T-helper 2 cell treated with Interferon-gamma antibody and Interleukin-4, amounts not matched to agents 100 ng/mL and 5 ng/mL, for 36 hours (primary cell): Measurements from ENCODE around the gene OR52N1. TPM values are rescaled to one million over a fixed set of nuclear protein-coding genes. Genes with fewer than 3 reads are reported as not detected.

ENCODE experiments used
- intact Hi-C: fragments of 100-400 bp; cut with micrococcal nuclease; formaldehyde crosslinking; loops from one replicate; pipeline ENCODE4 v1.15.1; 2023
- total RNA-seq: library from RNA; stranded (reverse); gene quantifications from 2 replicates; pipeline ENCODE4 v1.2.3, GENCODE V29; 2022

Gene OR52N1
- total RNA-seq, result 0.23 TPM in 1 of 2 replicates, not detected in the other

GRCh38 chr11:5791165-5791564, at the start of gene OR52N1:
Gene OR52N1 (minus strand): TSS chr11:5791265. CDS start chr11:5788816, 2,449 bp downstream.
- intact Hi-C loops, result no loop called here

DNA sequence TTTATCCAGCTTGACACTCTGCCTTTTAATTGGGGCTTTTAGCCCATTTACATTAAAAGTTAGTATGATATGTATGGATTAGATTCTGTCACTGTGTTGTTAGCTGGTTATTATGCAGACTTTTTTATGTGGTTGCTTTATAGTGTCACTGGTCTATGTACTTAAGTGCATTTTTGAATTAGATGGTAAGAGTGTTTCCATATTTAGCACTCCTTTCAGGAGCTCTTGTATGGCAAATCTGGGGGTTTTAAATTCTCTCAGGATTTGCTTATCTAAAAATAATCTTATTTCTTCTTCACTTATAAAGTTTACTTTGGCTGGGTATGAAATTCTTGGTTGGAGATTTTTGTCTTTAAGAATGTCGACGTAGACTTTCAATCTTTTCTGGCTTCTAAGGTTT, 46.6 kb upstream of the OR52N1 start:
- intact Hi-C loops, result no loop called here

DNA sequence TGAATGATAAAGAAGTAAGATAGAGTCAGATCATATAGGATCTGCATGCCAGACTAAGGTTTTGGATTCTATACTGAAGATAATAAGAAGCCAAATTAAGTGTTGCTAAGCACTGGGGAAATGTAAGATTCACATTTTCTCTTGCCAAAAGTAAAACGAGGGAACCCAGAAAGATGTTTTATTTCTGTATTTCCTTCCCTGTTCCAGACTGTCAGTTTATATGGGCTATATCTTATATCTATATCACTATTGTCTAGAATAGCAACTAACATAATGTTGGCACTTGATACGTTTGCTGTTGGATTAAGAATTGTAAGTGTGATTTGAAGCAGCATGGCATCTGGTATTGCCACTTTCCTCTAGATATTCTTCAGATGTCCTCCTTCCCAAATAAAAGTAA, 42.4 kb upstream of the OR52N1 start:
- intact Hi-C loops, result no loop called here

- intact Hi-C loops, result no loop called here
These were observed 40.2 kb upstream of the OR52N1 start for GRCh38 chr11:5831196-5831829.

- intact Hi-C loops, result no loop called here
These were observed 27.3 kb upstream of the OR52N1 start for GRCh38 chr11:5818245-5818886.

DNA sequence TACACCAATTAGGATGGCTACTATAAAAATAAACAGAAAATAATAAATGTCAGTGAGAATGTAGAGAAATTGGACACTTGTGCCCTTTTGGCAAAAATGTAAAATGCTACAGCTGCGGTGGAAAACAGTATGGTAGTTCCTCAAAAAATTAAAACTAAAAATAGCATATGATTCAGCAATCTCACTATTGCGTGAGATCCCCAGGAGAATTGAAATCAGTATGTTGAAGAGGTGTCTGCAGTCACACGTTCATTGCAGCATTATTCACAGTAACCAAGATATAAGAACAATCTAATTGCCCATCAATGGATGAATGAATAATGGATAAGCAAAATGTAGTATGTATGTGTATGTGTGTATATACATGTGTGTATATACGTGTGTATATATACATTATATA, 24.5 kb upstream of the OR52N1 start:
- intact Hi-C loops, result no loop called here

- intact Hi-C loops, result loop anchor here (2.0 kb wide), 1 partner anchor 543 kb away; no protein-coding TSS in a partner anchor
These were observed 19.1 kb upstream of the OR52N1 start for GRCh38 chr11:5809905-5810795.

GRCh38 chr11:5809122-5809519, 18.1 kb upstream of the OR52N1 start:
- intact Hi-C loops, result loop anchor here (2.0 kb wide), 1 partner anchor 544 kb away; no protein-coding TSS in a partner anchor

GRCh38 chr11:5808500-5809121, 17.5 kb upstream of the OR52N1 start, which contains the start of gene OR52N2:
Gene OR52N2 (plus strand): TSS chr11:5808924. CDS start chr11:5820336, 11,412 bp downstream.
- intact Hi-C loops, result loop anchor here (1.0 to 2.0 kb wide), 5 partner anchors 124 to 684 kb away; no protein-coding TSS in a partner anchor

DNA sequence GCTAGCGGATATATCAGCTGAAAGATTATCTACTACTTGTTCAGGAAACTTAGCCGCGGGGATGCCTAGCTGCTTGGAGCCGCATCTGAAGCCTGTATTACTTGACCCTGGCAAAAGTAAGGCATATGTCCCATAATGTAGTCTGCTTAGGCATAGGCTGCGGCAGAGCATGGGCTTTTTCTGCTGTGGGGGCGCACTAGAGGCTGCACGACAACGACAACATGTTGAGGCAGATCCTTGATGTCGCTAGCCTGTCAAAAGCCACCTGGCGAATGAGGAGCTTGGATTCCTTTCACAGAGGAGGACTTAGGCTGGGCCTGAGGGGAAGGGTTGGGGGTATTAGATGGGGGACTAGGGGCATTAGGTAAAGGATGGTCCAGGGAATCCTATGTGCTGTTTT, 16.5 kb upstream of the OR52N1 start:
- intact Hi-C loops, result no loop called here

DNA sequence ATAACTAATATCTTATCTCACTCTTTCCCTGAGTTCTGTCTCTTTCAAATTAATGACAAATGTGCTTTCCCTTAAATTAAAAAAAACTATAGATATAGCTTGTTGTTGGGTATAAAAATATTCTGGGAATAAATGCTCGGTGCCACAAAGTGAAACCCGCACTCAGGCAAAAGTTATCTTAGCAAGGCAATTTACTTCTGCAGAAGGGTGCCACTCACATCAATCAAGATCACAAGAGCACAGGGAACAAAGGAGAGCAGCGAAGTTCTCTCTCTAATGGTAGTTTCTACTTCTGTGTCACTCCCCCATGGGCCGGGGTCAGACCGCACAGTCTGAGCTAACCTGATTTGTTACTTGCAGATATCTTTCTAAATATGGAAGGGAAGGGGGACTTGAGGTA, 12.9 kb upstream of the OR52N1 start:
- intact Hi-C loops, result no loop called here

GRCh38 chr11:5796541-5796940, 5.5 kb upstream of the OR52N1 start:
- intact Hi-C loops, result no loop called here

- intact Hi-C loops, result no loop called here
These were observed 7.8 kb downstream of the OR52N1 start, which contains the start of gene OR52N5 for GRCh38 chr11:5783255-5783654. Gene OR52N5 (minus strand): TSS chr11:5783355. CDS start chr11:5778634, 4,721 bp downstream.

DNA sequence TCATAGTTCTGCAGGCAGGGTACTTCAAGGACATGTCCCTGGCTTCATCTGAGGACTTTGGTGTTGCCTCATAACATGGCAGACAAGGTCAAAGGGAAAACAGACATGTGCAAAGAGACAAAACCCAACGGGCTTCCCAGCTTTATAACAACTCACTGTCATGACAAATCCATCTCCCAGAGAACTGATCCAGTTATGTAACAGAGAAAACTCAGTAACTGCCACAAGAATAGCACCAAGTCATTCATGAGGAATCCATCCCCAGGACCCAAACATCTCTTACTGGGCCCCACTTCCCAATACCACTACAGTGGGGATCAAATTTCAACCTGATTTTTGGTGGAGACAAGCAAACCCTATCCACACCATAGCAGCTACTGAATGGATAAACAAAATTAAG, 24.0 kb downstream of the OR52N1 start:
- intact Hi-C loops, result no loop called here

DNA sequence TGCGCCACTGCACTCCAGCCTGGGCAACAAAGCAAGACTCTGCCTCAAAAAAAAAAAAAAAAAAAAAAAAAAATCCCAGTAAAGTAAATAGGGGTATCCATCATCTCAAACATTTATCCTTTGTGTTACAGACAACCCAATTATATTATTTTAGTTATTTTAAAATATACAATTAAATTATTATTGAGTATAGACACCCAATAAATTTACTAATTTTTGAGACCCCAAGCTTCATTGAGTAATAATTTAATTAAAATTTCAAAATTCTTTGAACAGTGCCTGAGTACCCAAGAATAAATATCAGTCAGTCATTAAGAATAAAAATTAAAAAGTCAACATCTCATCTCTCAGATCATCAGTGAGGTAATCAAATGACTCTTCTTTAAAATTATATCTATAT, 37.1 kb downstream of the OR52N1 start, which contains the start of gene OR52N4:
OR52N4 (plus strand) TSS at position 301 of the 400 bp plus-strand sequence. CDS start 498 bp downstream, outside the sequence.
- intact Hi-C loops, result no loop called here

DNA sequence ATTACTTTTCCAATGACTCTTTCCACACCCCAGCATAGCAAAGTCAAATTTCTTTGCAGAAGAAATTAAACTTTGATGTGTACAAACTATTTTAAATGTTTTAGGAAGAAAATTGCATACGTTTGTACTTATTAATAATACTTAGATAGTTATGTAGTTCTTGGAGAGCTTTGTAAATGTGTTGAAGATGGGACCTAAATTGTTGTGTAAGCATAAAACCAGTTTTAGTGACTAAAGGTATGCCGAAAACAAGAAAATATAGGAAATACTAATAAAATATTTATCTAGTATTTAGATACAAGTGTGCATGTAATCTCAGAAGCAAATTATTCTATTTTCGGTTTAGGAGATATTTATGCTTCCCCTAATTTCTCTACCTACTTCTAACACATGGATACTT, 41.2 kb downstream of the OR52N1 start:
- intact Hi-C loops, result no loop called here

GRCh38 chr11:5746614-5747013, 44.5 kb downstream of the OR52N1 start:
- intact Hi-C loops, result no loop called here

DNA sequence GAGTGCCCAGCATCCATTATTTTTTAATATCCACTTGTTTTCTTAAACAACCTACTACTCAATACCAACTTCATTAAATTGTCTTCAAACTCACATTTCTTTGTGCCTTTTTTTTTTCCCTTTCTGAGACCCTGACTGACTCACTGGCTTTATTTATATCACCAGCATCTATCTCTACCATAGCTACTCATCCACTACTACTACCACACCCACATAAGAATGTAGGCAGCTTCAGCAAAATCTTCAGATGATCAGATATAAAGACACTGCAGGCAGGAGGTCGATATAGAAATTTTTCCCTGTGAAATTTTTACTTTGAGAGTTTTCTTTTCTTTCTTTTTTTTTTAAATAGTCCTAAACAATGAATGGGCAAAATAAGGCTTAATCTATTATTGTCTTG, 52.6 kb downstream of the OR52N1 start:
- intact Hi-C loops, result no loop called here

GRCh38 chr11:5737670-5738392, 53.2 kb downstream of the OR52N1 start:
- intact Hi-C loops, result no loop called here

DNA sequence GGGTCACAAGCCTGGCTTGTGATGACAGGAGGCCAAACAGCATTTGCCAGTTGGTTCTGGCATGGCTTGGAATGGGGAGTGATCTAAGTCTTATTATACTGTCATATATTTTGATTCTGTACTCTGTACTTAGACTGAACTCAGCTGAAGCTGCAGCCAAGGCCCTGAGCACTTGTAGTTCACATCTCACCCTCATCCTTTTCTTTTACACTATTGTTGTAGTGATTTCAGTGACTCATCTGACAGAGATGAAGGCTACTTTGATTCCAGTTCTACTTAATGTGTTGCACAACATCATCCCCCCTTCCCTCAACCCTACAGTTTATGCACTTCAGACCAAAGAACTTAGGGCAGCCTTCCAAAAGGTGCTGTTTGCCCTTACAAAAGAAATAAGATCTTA, 54.0 kb downstream of the OR52N1 start:
- intact Hi-C loops, result no loop called here
